NCI-H2227 (cell line): Measurements from ENCODE around the gene SYNM.
A peak's percentile ranks its signal among the peaks of the same experiment; 100 is the strongest.
"Not testable (repeated sequence)": the region's sequence is repeated elsewhere in the genome, so short reads cannot be mapped to it uniquely, and the experiment has no call there.

Source experiments
- DNase-seq: peaks from one replicate; lab custom pipeline; 2025; ENCODE audit not compliant: unreplicated experiment; lab: John Stamatoyannopoulos, UW

The SYNM gene

GRCh38 chr15:99104788-99105513 lies at the start of gene SYNM:
TSS of gene SYNM (plus strand) at chr15:99105080. CDS start at chr15:99105200, 120 bp downstream.
- DNase-seq: peak; percentile 89

- no peak for DNase-seq
Observed at GRCh38 chr15:99055555-99056134, 49.2 kb upstream of the SYNM start.

GRCh38 chr15:99057020-99057419 lies 47.9 kb upstream of the SYNM start:
- no peak for DNase-seq

GRCh38 chr15:99057697-99058420 lies 47.0 kb upstream of the SYNM start:
- DNase-seq: peak; percentile 13

GRCh38 chr15:99058421-99058870 lies 46.4 kb upstream of the SYNM start:
- no peak for DNase-seq

- DNase-seq: peak; percentile 76
Observed at GRCh38 chr15:99059010-99059981, 45.6 kb upstream of the SYNM start.

- DNase-seq: not testable (repeated sequence)
Observed at GRCh38 chr15:99060186-99060585, 44.7 kb upstream of the SYNM start.

GRCh38 chr15:99062226-99062625 lies 42.7 kb upstream of the SYNM start:
- no peak for DNase-seq

GRCh38 chr15:99068186-99068585 lies 36.7 kb upstream of the SYNM start:
- DNase-seq: no peak

GRCh38 chr15:99070208-99070607 lies 34.7 kb upstream of the SYNM start:
- no peak for DNase-seq

GRCh38 chr15:99071091-99071680 lies 33.7 kb upstream of the SYNM start:
- DNase-seq: no peak

GRCh38 chr15:99073008-99073717 lies 31.7 kb upstream of the SYNM start:
- DNase-seq: peak; percentile 17

- DNase-seq: no peak
Observed at GRCh38 chr15:99074446-99074845, 30.4 kb upstream of the SYNM start.

GRCh38 chr15:99075059-99075652 lies 29.7 kb upstream of the SYNM start:
- not testable (repeated sequence) for DNase-seq

- DNase-seq: no peak
Observed at GRCh38 chr15:99076109-99076508, 28.8 kb upstream of the SYNM start.

- peak; percentile 78 for DNase-seq
Observed at GRCh38 chr15:99076555-99077308, 28.1 kb upstream of the SYNM start.

GRCh38 chr15:99082798-99083197 lies 22.1 kb upstream of the SYNM start:
- DNase-seq: no peak

- no peak for DNase-seq
Observed at GRCh38 chr15:99084965-99085364, 19.9 kb upstream of the SYNM start.
